HG03060 (cell line): ENCODE results near the gene HEBP2.
A peak's percentile ranks its signal among the peaks of the same experiment; 100 is the strongest.
"Not testable (repeated sequence)": the region's sequence is repeated elsewhere in the genome, so short reads cannot be mapped to it uniquely, and the experiment has no call there.

Experiments used
- ATAC-seq: cut with Tn5 transposase; IDR thresholded peaks from one replicate; pipeline ENCODE4 v1.9.1; 2021; ENCODE audit warnings: low read depth, moderate number of reproducible peaks; ENCODE audit not compliant: unreplicated experiment

Gene HEBP2, protein sequence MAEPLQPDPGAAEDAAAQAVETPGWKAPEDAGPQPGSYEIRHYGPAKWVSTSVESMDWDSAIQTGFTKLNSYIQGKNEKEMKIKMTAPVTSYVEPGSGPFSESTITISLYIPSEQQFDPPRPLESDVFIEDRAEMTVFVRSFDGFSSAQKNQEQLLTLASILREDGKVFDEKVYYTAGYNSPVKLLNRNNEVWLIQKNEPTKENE

DNA sequence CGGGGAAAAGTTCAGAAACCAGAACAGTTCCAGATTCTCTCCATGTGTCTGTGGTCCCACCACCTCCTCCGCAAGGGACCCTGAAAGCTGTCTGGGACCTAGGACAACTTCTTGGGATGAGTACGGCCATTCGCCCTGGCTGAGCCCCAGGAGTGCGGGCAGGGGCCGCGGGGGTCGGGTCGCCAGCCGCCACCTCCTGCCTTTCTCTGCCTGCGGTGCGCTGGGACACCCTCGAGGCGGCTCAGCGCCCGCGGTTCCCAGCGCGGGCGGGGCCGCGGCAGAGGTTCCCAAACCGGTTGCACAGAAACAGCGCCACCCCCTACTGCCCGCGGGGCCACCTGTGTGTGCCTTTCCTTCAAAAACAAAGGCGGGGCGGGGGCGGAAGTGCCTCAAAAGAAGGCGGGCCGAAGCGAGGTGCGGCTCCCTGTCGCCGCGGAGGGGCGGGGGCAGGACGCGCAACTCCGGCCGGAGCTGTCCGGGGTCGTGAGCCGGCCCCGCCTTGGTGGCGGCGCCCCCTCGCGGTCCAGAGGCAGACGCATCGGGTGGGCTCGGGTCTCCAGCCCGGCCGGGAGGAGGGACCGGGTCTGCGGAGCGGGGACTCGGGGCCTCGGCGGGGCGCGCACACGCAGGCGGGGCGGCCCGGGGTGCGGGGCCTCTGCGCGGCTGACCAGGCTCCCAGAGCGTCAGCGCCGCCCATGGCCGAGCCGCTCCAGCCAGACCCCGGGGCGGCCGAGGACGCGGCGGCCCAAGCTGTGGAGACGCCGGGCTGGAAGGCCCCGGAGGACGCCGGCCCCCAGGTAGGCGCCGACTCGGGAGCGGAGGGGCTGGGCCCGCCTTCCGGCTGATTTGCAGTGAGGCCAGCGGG lies at the start of gene HEBP2:
Gene HEBP2 (plus strand): TSS at position 423 of the 865 bp plus-strand sequence. CDS start 273 bp downstream, at position 696.
- ATAC-seq = peak; percentile 69

DNA sequence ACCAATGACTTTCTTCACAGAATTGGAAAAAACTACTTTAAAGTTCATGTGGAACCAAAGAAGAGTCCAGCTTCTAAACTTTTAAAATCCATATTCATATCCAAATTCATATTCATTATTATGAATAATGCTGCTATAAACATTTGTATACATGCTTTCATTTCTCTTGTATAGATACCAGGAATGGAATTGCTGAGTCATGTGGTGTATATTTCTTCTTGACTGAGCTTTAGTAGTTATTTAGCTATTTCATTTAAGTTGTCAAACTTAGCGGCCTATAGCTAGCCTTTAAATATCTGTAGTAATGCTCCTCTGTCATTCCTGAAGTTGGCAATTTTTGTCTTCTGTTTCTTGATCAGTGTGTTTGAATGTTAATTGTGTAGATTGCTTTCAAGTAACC lies 46.1 kb upstream of the HEBP2 start:
- ATAC-seq = no peak

DNA sequence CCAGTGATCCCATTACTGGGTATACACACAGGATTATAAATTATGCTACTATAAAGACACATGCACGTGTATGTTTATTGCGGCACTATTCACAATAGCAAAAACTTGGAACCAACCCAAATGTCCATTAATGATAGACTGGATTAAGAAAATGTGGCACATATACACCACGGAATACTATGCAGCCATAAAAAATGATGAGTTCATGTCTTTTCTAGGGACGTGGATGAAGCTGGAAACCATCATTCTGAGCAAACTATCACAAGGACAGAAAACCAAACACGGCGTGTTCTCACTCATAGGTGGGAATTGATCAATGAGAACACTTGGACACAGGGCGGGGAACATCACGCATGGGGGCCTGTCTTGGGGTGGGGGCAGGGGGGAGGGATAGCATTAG lies 35.3 kb upstream of the HEBP2 start:
- ATAC-seq = not testable (repeated sequence)

DNA sequence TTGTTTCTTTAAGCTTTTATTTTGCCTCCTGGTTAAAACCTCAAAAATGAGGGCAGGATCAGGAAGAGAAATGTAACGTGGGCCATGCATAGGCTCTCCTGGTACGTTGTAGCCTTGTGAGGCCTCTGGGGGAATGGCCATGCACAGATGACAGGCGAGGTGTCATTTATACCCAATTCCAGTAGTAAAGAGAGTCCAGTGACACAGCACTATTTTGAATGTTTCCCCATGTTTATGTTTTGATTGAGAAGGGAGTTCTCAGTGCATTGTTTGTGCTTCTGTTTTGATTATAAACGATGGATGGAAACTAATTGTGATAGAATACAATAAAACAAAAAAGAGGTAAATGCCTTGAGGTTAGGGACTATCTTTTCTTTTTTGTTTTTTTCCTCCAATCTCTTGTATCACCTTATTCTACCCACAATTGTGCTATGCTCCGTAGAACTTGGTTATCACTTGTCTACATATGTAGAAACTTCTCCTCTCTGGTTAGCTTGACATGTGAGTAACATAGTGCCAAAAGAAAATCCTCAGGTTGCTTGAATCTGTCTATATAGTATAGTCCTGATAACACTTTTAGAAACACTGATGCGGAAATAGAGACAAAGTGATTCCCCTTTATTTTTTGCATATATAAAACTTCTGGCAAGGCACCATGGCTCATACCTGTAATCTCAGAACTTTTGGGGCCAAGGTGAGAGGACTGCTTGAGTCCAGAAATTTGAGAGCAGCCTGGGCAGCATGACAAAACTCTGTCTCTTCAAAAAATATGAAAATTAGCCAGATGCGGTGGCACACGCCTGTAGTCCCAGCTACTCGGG lies 33.2 kb upstream of the HEBP2 start:
- ATAC-seq = no peak

DNA sequence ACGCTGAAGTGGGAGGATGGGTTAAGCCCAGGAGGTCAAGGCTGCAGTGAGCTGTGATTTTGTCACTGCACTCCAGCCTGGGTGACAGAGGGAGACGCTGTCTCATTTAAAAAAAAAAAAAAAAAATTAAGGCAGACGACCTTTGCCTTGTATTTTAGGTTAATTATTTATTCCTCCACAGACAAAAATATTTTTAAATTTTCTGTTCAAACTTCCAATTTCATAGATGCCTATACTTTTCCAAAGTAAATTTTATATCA lies 32.6 kb upstream of the HEBP2 start:
- no peak for ATAC-seq

DNA sequence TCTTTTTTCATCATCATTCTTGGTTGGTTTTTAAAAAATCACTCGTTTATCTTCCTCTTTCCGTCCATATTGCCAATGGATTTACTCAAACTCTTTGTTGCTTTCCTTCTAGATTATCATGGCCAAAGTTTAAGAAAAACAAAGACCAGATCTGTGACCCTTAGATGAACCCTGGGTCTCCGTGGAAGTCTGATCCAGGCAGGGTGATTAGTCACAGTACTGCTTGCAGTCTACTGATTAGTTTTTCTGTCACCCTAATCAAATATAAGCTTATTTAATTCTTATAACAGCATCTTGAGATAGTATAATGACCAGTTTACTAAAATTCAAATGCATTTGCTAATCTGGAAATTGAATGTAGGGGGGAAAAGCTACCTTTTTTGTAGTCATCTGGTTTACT lies 32.3 kb upstream of the HEBP2 start:
- no peak for ATAC-seq

DNA sequence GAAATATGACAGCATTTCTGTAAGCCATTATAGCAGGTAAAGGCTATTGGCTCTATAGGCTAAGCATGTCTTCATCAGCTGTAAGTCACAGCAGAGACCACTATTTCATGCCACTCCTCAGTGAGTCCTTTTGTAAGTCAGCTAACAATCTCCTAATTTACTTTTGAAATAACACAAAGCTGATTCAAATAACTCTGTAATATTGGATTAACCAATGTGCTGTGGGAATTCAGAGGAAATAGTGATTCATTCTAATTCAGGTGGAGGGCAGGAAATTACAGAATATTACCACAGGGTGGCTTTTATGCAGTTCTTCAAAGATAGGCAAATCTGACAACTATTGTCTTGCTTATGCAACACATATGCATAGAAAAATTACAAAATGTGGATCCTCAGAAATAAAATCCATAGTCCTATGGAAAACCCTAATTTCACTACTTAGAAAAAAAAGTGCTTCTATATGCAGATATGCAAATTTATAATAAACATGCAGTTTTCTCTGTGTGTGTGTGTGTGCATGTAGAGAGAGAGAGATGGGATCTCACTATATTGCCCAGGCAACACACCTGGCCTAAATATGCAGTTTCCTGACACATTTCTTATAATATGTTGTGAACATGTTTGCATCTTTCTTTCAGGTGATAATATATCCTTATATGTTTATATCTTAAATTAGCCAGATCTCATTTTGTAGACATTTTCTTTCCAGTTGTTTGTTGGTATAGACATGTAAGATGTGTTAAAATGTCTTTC lies 31.1 kb upstream of the HEBP2 start:
- ATAC-seq = no peak

DNA sequence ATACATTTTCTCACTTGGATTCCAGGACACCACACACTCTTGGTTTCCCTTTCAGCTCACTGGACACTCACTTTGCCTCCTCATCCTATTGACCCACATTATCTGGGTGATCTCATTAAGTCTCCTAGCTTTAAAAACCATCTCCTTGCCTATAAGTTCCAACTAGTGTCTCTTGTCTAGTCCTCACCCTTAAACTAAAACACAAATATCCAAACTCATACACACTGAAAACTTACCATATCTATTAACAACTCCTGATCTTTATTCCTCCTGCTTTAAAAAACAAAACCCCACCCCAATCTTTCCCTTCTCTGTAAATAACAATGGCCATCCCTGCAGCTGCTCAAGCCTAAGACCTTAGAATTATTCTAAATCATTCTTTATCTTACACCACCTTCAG lies 29.8 kb upstream of the HEBP2 start:
- ATAC-seq = no peak

DNA sequence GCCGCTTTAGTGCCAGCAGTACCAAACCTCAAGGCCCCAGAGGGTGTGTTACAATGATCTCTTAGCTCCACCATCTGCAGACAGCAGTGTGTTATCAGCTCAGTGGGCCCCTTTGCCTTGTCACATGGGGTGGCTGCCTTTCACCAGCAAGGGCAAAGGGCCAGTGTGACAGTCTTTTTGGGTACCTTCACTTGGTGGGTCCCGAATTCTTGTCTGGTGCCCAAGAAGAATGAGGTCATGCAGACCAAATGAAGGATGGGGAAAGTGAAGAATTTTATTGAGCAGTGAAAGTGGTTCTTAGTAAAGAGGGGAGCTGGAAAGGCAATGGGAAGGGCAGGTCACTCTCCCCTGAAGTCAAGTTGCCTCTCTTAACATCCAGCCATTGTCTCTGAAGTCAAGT lies 29.2 kb upstream of the HEBP2 start:
- ATAC-seq = no peak

DNA sequence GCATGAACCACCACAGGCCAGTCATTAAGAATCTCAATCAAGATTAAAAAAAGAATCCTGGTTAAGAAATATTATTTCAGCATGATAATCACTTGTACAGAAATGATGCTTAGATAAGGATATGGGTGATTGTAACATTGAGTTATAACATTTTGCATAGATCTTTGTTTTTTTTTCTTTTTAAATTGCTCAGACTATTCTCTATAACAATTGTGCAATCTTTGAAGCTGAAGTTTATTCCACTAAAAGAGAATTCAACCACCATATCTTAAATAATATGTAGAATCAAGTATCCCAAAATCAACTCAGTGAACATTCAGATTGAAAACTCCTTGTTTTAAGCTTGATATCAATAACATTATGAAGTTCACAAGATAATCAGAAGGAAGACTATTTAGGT lies 27.0 kb upstream of the HEBP2 start:
- ATAC-seq = no peak

DNA sequence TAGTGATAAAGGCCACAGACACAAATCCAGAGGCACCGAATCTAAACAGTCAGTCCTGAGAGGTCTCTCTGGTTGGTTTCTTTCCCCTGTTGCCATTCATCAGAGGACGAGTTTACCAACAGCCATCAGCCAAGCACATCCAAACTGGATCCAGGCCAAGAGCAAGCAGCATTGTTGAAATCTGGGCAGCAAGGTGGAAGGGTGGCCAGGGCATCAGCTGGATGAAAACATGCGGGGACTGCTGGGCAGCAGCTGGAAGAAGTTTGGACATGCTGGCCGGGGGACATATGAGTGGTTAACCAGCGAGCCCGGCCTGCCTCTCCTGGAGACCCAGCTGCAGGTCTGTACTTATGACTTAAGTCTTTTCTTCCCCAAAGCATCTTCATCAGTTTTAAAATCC lies 26.2 kb upstream of the HEBP2 start, which contains the start of gene SMIM28:
Gene SMIM28 (plus strand): TSS at position 62 of the 400 bp plus-strand sequence. CDS start 168 bp downstream, at position 230.
- ATAC-seq = no peak

DNA sequence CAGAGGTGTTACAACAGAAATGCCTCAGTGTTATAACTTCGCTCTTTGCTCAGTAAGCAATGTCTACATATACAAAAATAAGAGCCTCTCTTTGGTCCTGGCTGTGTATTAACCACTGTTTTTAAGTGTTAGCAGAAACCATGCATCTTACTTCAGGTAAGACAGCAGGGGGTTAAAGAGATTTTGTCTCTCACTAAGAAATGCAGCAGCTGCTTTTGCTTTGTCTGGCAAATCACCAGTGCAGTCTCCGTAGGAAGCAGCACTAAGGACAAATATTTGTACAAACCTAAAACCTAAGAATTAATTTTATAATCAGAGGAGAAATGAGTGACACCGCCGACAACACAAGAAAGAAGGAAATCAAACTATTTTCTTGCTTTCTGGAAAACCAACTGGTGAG lies 25.6 kb upstream of the HEBP2 start:
- ATAC-seq = no peak

DNA sequence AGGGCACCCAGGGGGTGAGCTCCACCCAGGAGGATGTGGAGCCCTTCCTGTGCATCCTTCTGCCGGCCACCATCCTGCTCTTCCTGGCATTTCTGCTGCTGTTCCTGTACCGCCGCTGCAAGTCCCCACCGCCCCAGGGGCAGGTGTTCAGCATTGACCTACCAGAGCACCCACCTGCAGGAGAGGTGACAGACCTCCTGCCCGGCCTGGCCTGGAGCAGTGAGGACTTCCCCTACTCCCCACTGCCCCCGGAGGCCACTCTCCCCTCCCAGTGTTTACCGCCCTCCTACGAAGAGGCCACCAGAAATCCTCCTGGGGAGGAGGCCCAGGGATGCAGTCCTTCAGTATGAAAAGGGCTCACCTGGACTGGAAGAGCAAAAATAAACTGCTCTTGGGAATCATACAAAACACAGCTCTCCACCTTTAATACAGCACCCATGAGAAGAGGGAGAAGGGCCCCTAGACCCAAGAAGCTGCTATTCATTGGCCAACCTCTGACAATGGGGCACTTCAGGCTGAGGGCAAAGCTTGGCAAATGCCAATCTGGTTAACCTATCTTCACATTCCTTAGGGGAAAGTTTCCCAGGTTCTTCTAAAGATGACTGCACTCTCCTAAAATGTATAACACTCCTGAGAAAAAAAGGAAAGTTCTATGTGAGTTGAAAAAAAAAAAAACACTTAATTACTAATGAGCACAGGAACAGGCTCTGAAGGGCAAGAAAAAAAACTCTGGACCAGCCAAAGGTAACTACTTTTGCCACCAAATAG lies 21.3 kb upstream of the HEBP2 start:
- ATAC-seq = no peak

DNA sequence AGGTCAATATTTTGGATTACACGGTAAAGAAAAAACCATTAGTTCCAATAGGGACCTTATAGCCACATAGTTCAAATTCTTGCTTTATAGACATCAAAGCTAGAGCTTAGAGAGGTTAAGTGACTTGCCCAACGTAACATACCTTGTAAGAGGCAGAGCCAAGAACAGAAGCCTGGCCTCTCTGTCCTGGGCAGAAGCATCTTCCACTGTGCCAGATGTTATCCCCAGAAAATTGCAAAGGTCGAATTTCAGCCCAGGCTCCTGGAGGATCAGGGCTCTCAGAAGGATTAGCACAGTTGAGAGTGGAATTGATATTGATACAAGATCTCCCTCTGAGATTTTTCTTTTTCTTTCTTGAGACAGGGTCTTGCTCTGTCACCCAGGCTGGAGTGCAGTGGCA lies 20.2 kb upstream of the HEBP2 start:
- ATAC-seq = no peak

DNA sequence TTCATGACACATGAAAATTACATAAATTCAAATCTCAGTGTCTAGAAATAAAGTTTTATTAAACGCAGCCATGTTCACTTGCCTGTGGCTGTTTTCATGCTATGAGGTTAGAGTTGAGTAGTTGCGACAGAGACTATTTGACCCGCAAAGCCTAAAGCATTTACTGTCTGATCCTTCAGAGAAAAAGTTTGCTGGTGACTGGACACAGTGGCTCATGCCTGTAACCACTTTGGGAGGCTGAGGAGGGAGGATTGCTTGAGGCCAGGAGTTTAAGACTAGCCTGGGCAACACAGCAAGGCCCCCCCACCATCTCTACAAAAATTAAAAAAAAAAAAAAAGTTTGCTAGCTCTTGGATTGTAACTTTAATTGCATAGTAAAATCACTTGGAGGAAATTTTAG lies 17.1 kb upstream of the HEBP2 start:
- no peak for ATAC-seq

DNA sequence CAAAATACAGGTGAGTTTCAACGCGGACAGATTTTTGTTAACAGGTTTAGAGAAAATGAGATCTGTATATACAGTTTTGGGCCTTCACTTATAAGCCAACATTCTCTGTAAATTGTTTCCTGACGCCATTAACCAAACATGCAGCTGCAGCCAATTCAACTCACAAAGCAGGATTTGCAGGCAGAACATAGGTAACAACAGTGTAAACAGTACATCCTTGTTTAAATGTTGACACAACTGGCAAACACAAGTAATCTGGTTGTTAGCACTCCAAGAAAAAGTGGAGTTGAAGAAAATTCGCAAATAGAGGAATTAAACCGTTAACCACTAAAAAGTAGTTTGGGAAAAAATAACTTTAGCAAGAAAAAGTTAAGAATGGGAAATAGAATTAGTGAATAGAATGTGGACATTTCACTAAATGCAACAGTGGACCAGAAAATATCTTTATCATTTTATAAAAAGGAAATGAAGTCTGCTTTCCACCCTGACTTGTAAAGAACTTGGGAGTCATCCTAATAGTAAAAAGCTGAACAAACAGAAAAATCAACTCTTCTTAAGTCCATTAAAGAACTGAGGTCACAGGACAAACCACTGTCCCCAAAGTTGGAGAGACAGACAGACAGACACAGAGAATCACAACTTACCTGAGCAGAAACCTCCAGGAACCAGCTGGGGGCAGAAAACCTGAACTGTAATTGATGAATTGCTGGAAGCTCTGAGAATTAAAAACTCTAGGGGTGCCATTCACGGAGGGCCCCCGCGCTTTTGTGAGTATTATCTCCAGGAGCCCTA lies 16.2 kb upstream of the HEBP2 start:
- ATAC-seq = no peak

DNA sequence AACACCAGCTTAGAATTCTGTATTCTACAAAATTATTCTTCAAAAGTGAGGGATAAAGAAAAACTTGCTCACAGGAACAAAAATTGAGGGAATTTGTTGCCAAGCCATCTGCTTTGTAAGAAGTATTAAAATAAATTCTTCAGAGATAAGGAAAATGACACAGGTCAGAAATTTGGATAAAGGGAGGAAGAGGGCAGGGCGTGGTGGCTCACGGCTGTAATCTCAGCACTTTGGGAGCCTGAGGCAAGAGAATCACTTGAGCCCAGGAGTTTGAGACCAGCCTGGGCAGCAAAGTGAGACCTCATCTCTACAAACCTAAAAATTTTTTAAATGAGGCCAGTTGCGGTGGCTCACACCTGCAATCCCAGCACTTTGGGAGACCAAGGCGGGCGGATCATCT lies 14.5 kb upstream of the HEBP2 start:
- ATAC-seq = no peak

DNA sequence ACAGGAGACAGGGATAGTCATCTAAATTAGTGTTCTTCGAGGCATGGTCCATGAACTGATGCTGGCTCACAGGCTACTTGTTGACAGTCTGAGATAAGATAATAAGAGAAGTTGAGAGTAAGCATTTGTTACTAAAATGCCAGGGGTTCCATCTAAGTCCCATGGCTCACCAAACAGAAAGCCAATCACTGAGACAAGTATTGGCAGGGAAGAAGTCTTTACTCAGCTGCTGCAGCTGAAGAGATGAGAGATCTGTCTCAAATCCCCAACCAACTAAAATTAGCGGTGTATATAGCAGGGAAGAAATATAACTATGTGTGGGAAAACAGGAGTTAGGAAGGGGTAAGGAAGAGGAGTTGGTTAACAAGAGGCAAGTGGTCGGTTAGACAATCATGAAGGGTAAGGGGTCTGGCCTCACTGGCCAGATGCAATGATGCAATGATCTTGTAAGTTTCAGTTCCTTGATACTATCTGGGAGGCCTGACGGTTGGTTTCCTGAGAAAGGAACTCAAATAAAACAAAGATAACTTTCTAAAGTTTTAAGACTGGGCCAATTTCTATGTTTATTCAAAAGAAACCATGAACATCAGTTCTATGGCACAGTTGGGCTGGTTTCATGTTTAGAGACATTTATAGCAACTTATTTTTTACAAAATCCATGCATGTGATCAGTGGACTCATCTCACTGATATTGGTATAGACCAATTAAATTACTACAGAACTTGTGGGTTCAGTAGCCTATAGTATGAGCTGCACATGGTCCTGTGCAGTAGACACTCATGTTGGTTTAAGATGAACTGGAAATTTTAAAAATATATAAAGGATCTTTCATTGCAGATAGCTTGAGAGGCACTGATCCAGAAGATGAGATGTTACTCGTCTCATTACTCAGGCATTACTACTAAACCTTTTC lies 9.9 kb upstream of the HEBP2 start:
- ATAC-seq = no peak
